Osteoblast (primary cell): ENCODE results near the gene C4orf50. TPM values are rescaled to one million over a fixed set of nuclear protein-coding genes. Genes with fewer than 3 reads are reported as not detected.

Experiments
- DNase-seq: peaks from one replicate; pipeline ENCODE4 v3.0.0; 2011; ENCODE audit warnings: low spot score, mixed read lengths; ENCODE audit not compliant: insufficient read length; ENCODE audit errors: missing footprints
- H2AFZ ChIP-seq: 2 replicates; pipeline ENCODE4 v1.6.0; 2011; ENCODE audit warnings: mild to moderate bottlenecking, low read length
- H3K27ac ChIP-seq: 2 replicates; pipeline ENCODE4 v1.5.1; 2011; ENCODE audit warnings: mild to moderate bottlenecking, low read depth, low read length, moderate library complexity
- H3K27me3 ChIP-seq: 2 replicates; pipeline ENCODE4 v1.6.0; 2012; ENCODE audit warnings: mild to moderate bottlenecking, control low read depth, inconsistent platforms, low read length, moderate library complexity; ENCODE audit not compliant: insufficient read depth
- H3K36me3 ChIP-seq: 2 replicates; pipeline ENCODE4 v1.5.1; 2011; ENCODE audit warnings: mild to moderate bottlenecking, low read length, control low read depth, moderate library complexity; ENCODE audit not compliant: insufficient read depth
- H3K4me1 ChIP-seq: 2 replicates; pipeline ENCODE4 v1.5.1; 2011; ENCODE audit warnings: mild to moderate bottlenecking, low read length, control low read depth, moderate library complexity; ENCODE audit not compliant: insufficient read depth
- H3K4me2 ChIP-seq: 2 replicates; pipeline ENCODE4 v1.6.0; 2011; ENCODE audit warnings: mild to moderate bottlenecking, low read length; ENCODE audit not compliant: insufficient read depth
- H3K4me3 ChIP-seq: fragments of 200-600 bp; sonication (generic); 3 replicates; pipeline ENCODE4 v1.5.1; 2012; ENCODE audit warnings: mild to moderate bottlenecking, low read length, inconsistent platforms; ENCODE audit not compliant: insufficient read depth
- H3K79me2 ChIP-seq: 2 replicates; pipeline ENCODE4 v1.6.0; 2012; ENCODE audit warnings: mild to moderate bottlenecking, low read length, control low read depth, inconsistent platforms; ENCODE audit not compliant: insufficient read depth
- H3K9me3 ChIP-seq: 2 replicates; pipeline ENCODE4 v1.5.1; 2011; ENCODE audit warnings: low read depth, low read length, control low read depth
- H4K20me1 ChIP-seq: 2 replicates; pipeline ENCODE4 v1.6.0; 2012; ENCODE audit warnings: mild to moderate bottlenecking, low read length, control low read depth; ENCODE audit not compliant: insufficient read depth
- CTCF ChIP-seq: IDR thresholded peaks from 2 replicates; pipeline ENCODE4 v1.5.1; 2011; ENCODE audit warnings: mild to moderate bottlenecking, low read depth, low read length, moderate library complexity; ENCODE audit errors: extremely low read depth
- total RNA-seq: library from RNA; depleted of rRNA; stranded (reverse); fragments of >200 nt; gene quantifications from 2 replicates; pipeline ENCODE4 v1.2.3, GENCODE V29; 2012

The C4orf50 gene
- total RNA-seq, 1 donor: not detected

DNA sequence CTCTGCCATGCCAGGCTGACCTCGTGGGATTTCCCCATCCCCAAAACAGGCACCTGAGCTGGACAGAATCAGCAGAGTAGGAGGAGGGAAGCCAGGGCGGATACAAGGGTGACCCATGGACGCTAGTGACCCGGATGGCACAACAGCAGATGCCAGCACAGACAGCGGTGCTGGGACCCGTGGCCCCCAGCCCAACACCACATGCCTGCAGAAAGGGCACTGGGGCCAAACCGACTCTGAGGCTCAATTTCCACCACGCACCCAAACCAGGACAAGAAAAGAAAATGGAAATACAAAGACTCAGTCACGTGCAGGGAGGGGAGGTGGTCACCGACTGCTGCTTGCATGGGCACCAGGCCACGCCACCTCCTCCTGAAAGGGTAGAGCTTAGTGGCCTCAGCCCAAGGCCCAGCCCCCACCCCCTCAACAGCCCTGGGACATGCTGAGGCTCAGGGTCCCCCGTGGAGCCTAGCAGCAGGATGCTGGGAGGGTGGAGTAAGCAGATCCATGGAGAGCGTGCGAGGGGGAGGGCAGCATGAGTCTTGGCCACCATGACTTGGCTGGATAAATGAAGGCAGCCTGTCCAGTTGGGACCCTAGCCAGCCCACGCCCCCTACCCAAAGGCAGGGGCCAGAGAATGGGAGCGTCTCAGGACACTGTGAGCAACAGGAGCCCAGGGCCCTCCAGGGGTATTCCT is 47.7 kb downstream of the C4orf50 start:
- Histone ChIP-seq H3K27ac (no peak overlapping the region), H3K4me1 (no peaks in the 10 kb centered on the region), H3K79me2 (no peaks in the 10 kb centered on the region), H3K36me3 (no peaks in the 10 kb centered on the region), H2AFZ (no peak overlapping the region), H3K4me3 (no peak overlapping the region), H3K27me3 (no peaks in the 10 kb centered on the region), H4K20me1 (no peaks in the 10 kb centered on the region), H3K9me3 (no peaks in the 10 kb centered on the region), H3K4me2 (no peak overlapping the region)
- no peak for DNase-seq
- no peak for TF ChIP-seq CTCF

DNA sequence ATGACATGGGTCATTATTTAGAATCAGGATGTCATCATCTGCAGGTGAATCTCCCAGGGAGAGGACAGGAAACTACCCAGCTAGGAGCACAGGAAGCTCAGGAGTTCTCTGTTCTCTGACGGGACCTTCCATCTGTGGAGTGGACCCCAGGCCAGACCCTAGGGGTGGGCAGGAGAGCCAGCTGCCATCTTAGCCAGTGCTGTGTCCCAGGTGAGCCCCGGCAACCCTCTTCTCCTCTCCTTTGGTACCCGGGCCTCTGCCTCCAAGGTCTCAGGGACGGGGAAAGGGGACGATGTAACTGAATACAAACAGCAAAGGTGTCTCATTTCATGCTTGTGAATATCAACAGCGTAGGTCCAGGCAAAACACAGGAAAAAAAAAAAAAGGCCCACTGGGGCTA is 48.5 kb downstream of the C4orf50 start:
- TF ChIP-seq CTCF: no peak
- Histone ChIP-seq H3K9me3 (no peaks in the 10 kb centered on the region), H3K4me1 (no peaks in the 10 kb centered on the region), H3K27ac (no peak overlapping the region), H4K20me1 (no peaks in the 10 kb centered on the region), H3K79me2 (no peaks in the 10 kb centered on the region), H3K27me3 (no peaks in the 10 kb centered on the region), H3K4me2 (no peak overlapping the region), H2AFZ (no peak overlapping the region), H3K4me3 (no peak overlapping the region), H3K36me3 (no peaks in the 10 kb centered on the region)
- DNase-seq: no peak

DNA sequence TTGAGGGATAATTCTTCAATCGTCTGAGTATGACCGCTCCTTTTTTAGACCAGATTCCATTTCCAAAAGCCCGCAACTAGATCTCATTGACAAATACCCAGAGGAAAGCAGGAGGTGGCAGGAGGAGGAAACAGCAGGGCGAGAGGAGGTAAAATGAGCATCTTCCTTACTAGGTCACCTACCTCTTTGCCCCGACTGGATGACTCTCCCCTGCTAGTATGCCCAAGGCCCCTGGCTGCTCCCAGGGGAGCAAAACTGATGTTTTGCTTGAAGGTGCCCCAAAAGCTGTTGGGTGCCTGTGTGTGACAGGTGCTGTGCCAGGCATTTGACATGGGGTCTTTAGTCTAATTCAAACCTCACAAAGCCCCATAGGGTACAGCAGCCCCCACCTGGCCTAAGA is 48.9 kb downstream of the C4orf50 start:
- no peak overlapping the region for H3K4me2 ChIP-seq
- TF ChIP-seq CTCF: no peak
- H3K4me3 ChIP-seq: no peak overlapping the region
- no peaks in the 10 kb centered on the region for H4K20me1 ChIP-seq
- H3K27me3 ChIP-seq: no peaks in the 10 kb centered on the region
- no peak overlapping the region for H2AFZ ChIP-seq
- no peaks in the 10 kb centered on the region for H3K9me3 ChIP-seq
- H3K27ac ChIP-seq: no peak overlapping the region
- H3K36me3 ChIP-seq: no peaks in the 10 kb centered on the region
- DNase-seq: no peak
- no peaks in the 10 kb centered on the region for H3K4me1 ChIP-seq
- no peaks in the 10 kb centered on the region for H3K79me2 ChIP-seq

DNA sequence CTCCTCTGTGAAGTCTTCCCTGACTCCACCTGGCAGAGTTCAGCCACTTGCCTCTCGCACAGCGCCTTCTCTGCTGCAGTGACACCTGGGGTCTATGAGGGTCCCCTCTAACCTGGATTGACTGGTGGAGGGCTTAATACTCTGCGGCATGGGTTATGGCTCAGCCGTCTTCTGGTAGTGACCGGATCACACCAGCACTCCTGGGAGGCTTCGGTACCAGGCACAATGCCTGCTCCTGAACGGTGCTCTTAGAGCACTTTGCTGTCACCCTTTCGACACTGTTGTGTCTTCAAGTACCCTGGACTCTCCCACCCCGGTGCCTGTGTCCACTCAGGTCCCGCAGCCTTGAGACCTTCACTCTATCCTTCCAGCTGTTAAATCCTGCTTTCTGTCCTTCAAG is 50.0 kb downstream of the C4orf50 start:
- Histone ChIP-seq H3K36me3 (no peaks in the 10 kb centered on the region), H3K4me3 (no peak overlapping the region), H4K20me1 (no peaks in the 10 kb centered on the region), H3K27ac (no peak overlapping the region), H3K27me3 (no peaks in the 10 kb centered on the region), H3K4me1 (no peaks in the 10 kb centered on the region), H3K79me2 (no peaks in the 10 kb centered on the region), H3K4me2 (no peak overlapping the region), H2AFZ (no peak overlapping the region), H3K9me3 (no peaks in the 10 kb centered on the region)
- no peak for DNase-seq
- TF ChIP-seq CTCF: no peak
